Cerebellar cortex (tissue), 1 donor: ENCODE data around the gene ETS1.

Experiments used
- DNase-seq: peaks from one replicate; pipeline ENCODE4 v3.0.0-alpha.2; 2015; ENCODE audit warnings: low spot score

Gene ETS1

DNA sequence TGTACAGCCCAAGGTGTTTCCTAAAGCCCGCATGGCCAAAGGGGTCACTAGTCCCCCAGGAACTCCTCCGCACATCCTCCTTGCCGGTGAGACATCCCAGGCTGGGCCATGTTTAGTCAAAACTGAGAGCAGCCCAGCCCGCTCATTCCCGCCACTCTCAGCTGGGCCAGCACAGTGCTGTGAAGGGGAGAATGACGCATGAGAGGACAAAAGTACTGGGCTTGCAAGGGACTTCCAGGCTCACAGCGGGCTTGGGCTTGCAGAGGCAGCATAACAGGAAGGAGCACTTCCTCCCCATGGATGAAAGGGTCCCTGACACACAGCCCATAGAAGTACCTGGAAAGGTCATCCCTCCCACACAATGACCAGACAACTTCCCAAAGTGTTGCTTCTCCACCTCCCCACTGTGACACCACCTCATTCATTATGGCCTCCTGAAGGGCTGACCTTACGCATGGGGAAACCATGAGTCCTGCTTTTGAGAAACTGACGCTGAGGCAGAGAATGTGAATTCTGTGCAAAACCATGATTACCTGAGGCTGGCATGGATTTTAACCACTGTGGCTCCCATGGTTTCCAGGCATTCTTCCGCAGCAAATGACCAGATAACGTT, 19.1 kb downstream of the ETS1 start:
- no peak for DNase-seq

- DNase-seq: no peak
Observed at GRCh38 chr11:128567130-128567529, 20.2 kb downstream of the ETS1 start.

- no peak for DNase-seq
Observed at GRCh38 chr11:128565881-128566280, 21.5 kb downstream of the ETS1 start.

DNA sequence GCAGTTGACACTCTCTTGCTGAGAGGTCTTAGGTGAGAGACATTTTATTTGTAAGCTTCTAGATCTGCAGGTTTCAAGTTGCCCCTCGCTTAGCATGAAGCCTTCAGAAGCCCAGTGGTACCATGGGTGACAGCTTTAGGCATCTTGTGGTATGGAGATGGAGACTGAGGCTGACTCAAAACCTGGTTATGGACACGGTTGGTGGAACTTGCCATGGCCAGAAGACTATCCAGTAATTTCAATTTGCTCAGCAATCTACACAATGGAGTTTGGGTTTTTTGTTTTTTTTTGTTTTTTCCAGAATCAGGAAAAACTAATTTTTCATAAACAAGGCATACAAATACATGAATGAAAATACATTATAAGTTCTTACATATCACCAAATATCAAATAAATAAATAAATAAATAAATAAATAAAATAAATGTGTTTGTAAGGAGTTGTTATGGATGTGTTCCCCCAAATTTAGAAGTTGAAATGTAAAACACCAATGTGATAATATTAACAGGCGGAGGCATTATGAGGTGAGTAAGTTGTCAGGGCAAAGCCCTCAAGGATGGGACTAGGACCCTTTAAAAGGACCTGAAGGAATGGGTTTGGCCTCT, 22.6 kb downstream of the ETS1 start:
- no peak for DNase-seq

- no peak for DNase-seq
Observed at GRCh38 chr11:128563942-128564641, 23.3 kb downstream of the ETS1 start.

DNA sequence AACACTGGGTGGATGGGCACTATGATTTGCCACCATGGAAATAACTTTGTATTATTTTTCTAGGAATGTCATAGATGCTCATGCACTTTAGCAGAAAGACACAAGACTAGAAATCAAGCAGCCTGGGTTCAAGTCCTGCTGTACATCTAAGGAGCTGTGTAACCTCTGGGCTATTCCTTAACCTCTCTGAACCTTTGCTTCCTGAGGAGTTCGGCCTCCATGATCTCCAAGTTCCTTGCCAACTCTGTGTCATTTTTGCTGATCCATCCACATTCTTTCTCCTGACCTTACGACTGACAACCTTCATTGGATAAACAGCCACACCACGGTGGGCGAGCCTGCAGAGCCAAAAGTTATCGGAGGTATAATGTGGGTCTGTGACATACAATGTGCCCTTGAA, 24.1 kb downstream of the ETS1 start:
- no peak for DNase-seq

- DNase-seq: no peak
Observed at GRCh38 chr11:128559496-128560103, 27.8 kb downstream of the ETS1 start.

DNA sequence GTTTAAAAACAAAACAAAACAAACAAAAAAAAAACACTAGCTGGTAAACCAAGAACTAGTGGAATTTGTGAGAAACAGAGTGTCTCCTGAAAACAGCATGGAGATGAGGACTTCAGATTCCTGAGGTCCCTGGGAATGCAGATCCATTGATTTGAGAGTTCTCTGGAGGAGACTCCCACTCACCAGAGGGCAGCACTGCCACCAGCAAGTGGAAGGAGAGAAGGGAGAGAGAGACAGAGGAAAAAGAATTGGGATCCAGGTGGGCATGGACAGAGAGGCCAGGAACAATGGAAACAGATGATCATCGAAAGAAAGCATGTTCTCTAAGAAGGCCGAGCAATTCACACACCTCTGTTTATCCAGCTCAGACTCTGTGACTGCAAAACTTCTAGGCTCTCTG, 31.8 kb downstream of the ETS1 start:
- peak; percentile 7 for DNase-seq

DNA sequence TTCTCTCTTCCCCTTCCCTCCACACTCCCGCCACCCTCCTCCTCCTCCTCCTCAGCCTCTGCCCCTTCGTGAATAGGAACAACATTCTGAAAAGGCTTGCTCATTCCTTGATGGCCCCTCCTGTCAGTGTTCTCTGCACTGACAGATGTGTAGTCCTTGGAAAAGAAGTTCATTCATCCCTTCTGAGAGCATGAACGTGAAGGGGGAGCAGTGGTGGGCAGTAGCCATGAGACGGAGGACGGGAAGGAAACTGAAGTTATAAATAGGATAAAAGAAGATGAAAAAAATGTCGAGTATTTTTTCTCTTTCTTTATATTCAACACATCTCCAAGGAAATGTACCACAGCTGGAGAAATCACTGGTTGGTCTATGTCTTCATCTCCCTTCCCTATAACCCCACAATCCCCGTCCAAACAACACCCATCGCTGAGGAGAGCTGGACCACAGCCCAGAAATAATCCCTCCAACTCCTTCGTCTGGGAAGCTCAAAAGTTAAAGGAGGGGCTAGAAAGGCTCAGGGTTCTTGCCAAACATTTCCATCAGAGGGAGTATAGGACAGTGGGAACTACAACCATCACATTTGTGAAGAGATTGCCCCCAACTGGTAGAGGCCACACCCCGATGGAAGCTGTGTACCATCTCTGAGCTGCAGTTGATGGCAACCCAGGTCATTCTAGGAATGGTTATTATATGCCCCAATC, 33.5 kb downstream of the ETS1 start:
- peak; percentile 10 for DNase-seq

GRCh38 chr11:128552783-128553661, 34.3 kb downstream of the ETS1 start:
- DNase-seq: no peak

- no peak for DNase-seq
Observed at GRCh38 chr11:128551611-128552335, 35.6 kb downstream of the ETS1 start.

GRCh38 chr11:128551058-128551457, 36.3 kb downstream of the ETS1 start:
- no peak for DNase-seq

DNA sequence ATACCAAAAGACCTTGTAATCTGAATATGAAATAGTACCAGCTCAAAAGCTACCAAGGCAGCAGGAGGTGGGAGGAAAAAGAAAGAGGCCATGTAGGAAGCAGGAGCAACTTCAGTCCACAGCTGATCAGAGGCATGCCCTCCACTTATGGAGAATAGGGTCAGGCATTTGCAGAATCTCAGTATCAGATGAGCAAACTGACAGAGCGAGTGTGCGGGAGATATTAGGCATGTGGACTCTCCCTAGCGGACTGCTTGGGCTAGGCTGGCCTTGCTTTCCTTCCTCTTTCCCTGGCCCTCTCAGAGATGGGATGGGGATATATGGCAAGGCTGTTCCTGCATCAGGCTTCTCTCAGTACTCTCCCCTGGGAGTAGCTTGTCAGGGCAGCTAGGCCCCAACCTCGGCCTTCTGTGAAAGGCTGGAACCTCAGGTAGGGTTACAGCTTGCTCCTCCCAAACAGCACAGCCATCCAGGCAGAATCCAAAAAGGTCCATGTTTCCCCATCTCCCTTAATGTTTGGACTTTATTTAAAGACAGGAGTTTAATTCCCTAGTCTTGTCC, 37.0 kb downstream of the ETS1 start:
- no peak for DNase-seq

- DNase-seq: no peak
Observed at GRCh38 chr11:128549256-128549944, 38.0 kb downstream of the ETS1 start.

GRCh38 chr11:128548649-128549255, 38.6 kb downstream of the ETS1 start:
- DNase-seq: no peak

GRCh38 chr11:128547946-128548648, 39.3 kb downstream of the ETS1 start:
- no peak for DNase-seq

GRCh38 chr11:128546916-128547315, 40.4 kb downstream of the ETS1 start:
- DNase-seq: no peak

GRCh38 chr11:128544471-128545051, 42.8 kb downstream of the ETS1 start:
- no peak for DNase-seq
